Smooth muscle cell (in vitro differentiated cells): ENCODE results near the gene IRAK1. TPM values are rescaled to one million over a fixed set of nuclear protein-coding genes. Genes with fewer than 3 reads are reported as not detected.

ENCODE experiments used
- DNase-seq: peaks from one replicate; lab custom pipeline; 2025; ENCODE audit not compliant: unreplicated experiment; lab: John Stamatoyannopoulos, UW
- H2AFZ ChIP-seq: fragments of 200-600 bp; sonication (generic); 2 replicates; pipeline ENCODE4 v1.6.0; 2016; ENCODE audit warnings: antibody characterized with exemption, low read depth, mild to moderate bottlenecking
- H3F3A ChIP-seq: fragments of 200-600 bp; sonication (generic); 2 replicates; pipeline ENCODE4 v1.6.0; 2017; ENCODE audit warnings: antibody characterized with exemption, low read depth
- H3K27ac ChIP-seq: fragments of 200-600 bp; sonication (generic); 2 replicates; pipeline ENCODE4 v1.5.1; 2016; ENCODE audit warnings: low read depth, mild to moderate bottlenecking
- H3K27me3 ChIP-seq: fragments of 200-600 bp; sonication (generic); 2 replicates; pipeline ENCODE4 v1.6.1; 2016; ENCODE audit warnings: low read depth, mild to moderate bottlenecking
- H3K36me3 ChIP-seq: fragments of 200-600 bp; sonication (generic); 2 replicates; pipeline ENCODE4 v1.5.1; 2016; ENCODE audit warnings: low read depth
- H3K4me1 ChIP-seq: fragments of 200-600 bp; sonication (generic); 2 replicates; pipeline ENCODE4 v1.5.1; 2016; ENCODE audit warnings: low read depth
- H3K4me2 ChIP-seq: fragments of 200-600 bp; sonication (generic); 2 replicates; pipeline ENCODE4 v1.6.0; 2016; ENCODE audit warnings: mild to moderate bottlenecking
- H3K4me3 ChIP-seq: fragments of 200-600 bp; sonication (generic); 2 replicates; pipeline ENCODE4 v1.5.1; 2016; ENCODE audit warnings: mild to moderate bottlenecking
- H3K79me2 ChIP-seq: fragments of 200-600 bp; sonication (generic); 2 replicates; pipeline ENCODE4 v1.6.0; 2016; ENCODE audit warnings: low read depth, mild to moderate bottlenecking
- H3K9ac ChIP-seq: fragments of 200-600 bp; sonication (generic); 2 replicates; pipeline ENCODE4 v1.6.0; 2016; ENCODE audit warnings: low read depth
- H3K9me3 ChIP-seq: fragments of 200-600 bp; sonication (generic); replicated peaks from 2 replicates; pipeline ENCODE4 v1.5.1; 2016; ENCODE audit warnings: low read depth
- H4K20me1 ChIP-seq: fragments of 200-600 bp; sonication (generic); 2 replicates; pipeline ENCODE4 v1.6.0; 2016; ENCODE audit warnings: low read depth
- WGBS: methylation state at CpG from one replicate; pipeline ENCODE4 v1.1.7; 2016; ENCODE audit warnings: low lambda C conversion rate; 5-methylcytosine and 5-hydroxymethylcytosine counted together
- polyA plus RNA-seq: library from polyadenylated mRNA; unstranded; fragments of >200 nt; fragmentation: Nextera tagmentation; extraction: Ambion mirVana; gene quantifications from 2 replicates; pipeline ENCODE4 v1.2.1, GENCODE V29; 2016
- total RNA-seq: library from RNA; depleted of rRNA; stranded (reverse); fragments of >200 nt; gene quantifications from 2 replicates; pipeline ENCODE4 v1.2.3, GENCODE V29; 2014
- TF ChIP-seq, protein P1 (sequence below): fragments of 200-600 bp; sonication (generic); IDR thresholded peaks from 2 replicates; pipeline ENCODE4 v1.5.1; 2017; ENCODE audit warnings: borderline replicate concordance, mild to moderate bottlenecking, antibody characterized with exemption; ENCODE audit not compliant: insufficient read depth, poor library complexity, severe bottlenecking

Gene IRAK1
- total and polyA plus RNA-seq, 2 experiments from 2014 or later: 29.4 to 63.4 TPM

DNA sequence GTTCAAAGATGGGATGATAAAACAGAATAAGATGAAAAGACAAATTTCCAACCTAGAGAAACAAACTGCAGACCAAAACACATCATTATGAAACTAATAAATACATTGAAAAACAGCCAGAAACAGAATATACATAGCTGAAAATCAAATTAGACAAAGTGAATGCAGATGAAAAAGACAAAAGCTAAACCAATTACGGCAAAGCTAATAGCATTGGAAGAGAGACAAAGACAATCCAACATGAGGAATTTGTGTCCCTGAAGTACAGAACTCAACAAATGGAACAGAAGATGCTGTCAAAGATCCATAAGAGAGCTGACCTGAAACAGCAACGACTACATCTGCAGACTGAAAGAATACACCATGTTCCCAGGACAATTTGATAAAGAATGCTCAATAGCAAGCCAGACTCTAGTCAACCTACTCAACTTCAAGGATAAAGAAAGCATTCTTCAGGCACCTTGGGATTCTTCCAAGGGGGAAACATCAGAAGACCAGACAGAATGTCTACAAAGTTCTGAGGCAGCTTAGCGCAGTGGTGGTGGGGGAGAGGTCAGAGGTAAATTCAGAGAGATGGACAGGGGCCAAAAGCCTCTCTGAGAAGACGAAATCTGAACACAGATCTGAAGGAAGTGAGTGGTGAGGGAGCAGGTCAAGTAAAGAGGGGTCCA is 27.4 kb upstream of the IRAK1 start:
- Histone ChIP-seq H2AFZ (no peak overlapping the region), H3K79me2 (peaks cover 18% of the 10 kb centered on the region), H3K4me3 (no peak overlapping the region), H3K9me3 (no peaks in the 10 kb centered on the region), H3K36me3 (no peaks in the 10 kb centered on the region), H3K27ac (peak overlapping the region; percentile 93), H3K4me2 (peak overlapping the region; percentile 10), H4K20me1 (peaks cover 13% of the 10 kb centered on the region), H3K9ac (peak overlapping the region; percentile 50), H3F3A (no peaks in the 10 kb centered on the region), H3K4me1 (peaks cover 9% of the 10 kb centered on the region), H3K27me3 (no peaks in the 10 kb centered on the region)
- no peak for DNase-seq
- TF ChIP-seq, protein P1, sequence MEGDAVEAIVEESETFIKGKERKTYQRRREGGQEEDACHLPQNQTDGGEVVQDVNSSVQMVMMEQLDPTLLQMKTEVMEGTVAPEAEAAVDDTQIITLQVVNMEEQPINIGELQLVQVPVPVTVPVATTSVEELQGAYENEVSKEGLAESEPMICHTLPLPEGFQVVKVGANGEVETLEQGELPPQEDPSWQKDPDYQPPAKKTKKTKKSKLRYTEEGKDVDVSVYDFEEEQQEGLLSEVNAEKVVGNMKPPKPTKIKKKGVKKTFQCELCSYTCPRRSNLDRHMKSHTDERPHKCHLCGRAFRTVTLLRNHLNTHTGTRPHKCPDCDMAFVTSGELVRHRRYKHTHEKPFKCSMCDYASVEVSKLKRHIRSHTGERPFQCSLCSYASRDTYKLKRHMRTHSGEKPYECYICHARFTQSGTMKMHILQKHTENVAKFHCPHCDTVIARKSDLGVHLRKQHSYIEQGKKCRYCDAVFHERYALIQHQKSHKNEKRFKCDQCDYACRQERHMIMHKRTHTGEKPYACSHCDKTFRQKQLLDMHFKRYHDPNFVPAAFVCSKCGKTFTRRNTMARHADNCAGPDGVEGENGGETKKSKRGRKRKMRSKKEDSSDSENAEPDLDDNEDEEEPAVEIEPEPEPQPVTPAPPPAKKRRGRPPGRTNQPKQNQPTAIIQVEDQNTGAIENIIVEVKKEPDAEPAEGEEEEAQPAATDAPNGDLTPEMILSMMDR: no peak
- 68% methylated on average over 4 of the region's 4 CpGs for WGBS

DNA sequence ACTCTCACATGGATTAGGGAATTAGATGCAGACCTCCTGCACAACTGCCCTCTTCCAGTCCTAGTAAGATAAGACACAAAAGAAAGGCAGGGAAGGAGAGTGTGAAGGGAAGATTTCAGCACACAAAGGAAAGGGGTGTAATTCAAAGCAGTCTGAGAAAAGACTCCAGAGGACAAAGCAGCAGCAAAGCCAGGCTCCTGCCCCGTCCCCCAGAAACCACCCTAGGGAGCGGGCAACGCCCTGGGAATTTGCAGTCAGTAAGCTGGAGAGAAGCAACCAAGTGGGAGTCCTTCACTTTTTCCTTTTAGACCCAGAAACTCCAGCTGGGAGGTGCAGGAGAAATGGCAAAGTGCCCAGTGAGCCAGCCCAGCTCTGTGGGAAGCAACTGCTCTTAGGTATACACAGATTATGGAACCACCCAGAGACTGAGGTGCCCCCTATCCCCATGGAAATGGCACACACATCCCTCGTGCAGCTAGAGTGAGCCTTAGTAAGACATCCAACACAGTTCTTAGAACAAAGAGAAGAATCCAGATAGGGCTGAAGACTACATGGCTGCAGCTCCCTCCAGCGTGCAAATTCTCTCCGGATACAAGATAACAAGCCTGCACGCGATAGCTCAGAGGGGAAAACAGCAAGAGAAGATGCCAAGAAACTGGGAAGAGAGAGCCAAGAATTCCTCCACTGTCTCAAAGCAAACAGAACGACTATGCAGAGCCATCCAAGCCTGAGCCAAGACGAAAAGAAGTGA is 26.5 kb upstream of the IRAK1 start:
- TF ChIP-seq, protein P1: no peak
- H3K27me3 ChIP-seq: no peaks in the 10 kb centered on the region
- no peaks in the 10 kb centered on the region for H3F3A ChIP-seq
- H3K27ac ChIP-seq: peak overlapping the region; percentile 93
- peaks cover 6% of the 10 kb centered on the region for H4K20me1 ChIP-seq
- peak overlapping the region; percentile 10 for H3K4me2 ChIP-seq
- H2AFZ ChIP-seq: no peak overlapping the region
- H3K9me3 ChIP-seq: no peaks in the 10 kb centered on the region
- no peaks in the 10 kb centered on the region for H3K36me3 ChIP-seq
- peaks cover 21% of the 10 kb centered on the region for H3K79me2 ChIP-seq
- no peak overlapping the region for H3K4me3 ChIP-seq
- peak overlapping the region; percentile 50 for H3K9ac ChIP-seq
- H3K4me1 ChIP-seq: peaks cover 9% of the 10 kb centered on the region
- WGBS: 52% methylated on average over 10 of the region's 10 CpGs
- no peak for DNase-seq

DNA sequence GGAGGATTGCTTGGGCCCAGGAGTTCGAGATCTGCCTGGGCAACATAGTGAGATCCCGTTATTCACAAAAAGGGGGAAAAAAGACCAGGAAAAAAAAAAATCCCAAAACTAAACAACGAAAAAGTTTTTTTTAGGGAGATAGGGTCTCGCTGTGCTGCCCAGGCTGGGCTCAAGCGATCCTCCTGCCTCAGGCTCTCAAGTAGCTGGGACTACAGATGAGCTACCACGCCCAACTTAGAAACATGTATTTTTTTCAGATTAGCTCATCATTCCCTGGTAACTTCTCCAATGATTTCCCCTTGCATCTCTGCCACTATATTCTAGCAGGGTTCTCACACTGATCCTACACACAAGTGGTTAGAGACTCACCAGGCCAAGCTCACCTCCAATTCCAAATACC is 24.4 kb upstream of the IRAK1 start:
- H3K9me3 ChIP-seq: no peaks in the 10 kb centered on the region
- H2AFZ ChIP-seq: no peak overlapping the region
- peak overlapping the region; percentile 93 for H3K27ac ChIP-seq
- DNase-seq: no peak
- no peaks in the 10 kb centered on the region for H3F3A ChIP-seq
- 86% methylated on average over 6 of the region's 6 CpGs for WGBS
- peaks cover 7% of the 10 kb centered on the region for H3K79me2 ChIP-seq
- H4K20me1 ChIP-seq: no peaks in the 10 kb centered on the region
- peak overlapping the region; percentile 30 for H3K9ac ChIP-seq
- H3K36me3 ChIP-seq: no peaks in the 10 kb centered on the region
- no peak overlapping the region for H3K4me3 ChIP-seq
- no peak overlapping the region for H3K4me2 ChIP-seq
- TF ChIP-seq, protein P1: no peak
- H3K4me1 ChIP-seq: peaks cover 9% of the 10 kb centered on the region
- H3K27me3 ChIP-seq: no peaks in the 10 kb centered on the region
